SW480 (cell line): Measurements from ENCODE around the gene MSRB1.
"Not testable (repeated sequence)": the region's sequence is repeated elsewhere in the genome, so short reads cannot be mapped to it uniquely, and the experiment has no call there.

Source experiments
- DNase-seq: peaks from one replicate; pipeline ENCODE4 v3.0.0-alpha.2; 2016; ENCODE audit warnings: low spot score

MSRB1 gene

DNA sequence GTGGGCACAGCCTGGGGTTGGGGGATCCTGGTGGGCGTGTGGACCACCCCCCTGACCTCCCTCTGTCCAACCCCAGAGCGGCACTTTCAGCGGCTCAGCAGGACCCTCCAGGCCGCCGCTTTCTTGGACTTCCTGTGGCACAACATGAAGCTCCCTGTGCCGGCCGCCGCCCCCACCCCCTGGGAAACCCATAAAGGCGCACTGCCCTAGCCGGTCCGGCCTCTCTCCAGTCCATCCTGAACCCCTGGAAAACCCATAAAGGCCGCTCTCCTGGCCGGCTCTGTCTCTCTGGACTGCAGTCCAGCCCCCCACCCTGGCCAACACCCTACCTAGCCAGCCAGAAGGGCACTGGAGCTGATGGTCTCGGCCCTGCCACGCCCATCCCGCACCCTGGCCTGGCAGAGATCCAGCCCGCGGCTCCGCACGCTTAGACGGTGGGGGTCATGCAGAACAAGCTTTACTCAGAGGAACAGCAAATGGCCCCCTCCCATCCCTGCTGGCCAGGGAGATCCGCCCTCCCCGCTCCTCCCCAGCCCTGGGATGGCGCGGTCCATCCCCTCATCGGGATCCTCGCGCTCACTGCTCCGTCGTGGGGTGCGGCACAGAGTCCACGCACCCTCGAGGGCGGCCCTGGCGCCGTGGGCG, 35.6 kb upstream of the MSRB1 start:
- no peak for DNase-seq

- DNase-seq, result no peak
These were observed 34.9 kb upstream of the MSRB1 start for GRCh38 chr16:1977875-1978268.

DNA sequence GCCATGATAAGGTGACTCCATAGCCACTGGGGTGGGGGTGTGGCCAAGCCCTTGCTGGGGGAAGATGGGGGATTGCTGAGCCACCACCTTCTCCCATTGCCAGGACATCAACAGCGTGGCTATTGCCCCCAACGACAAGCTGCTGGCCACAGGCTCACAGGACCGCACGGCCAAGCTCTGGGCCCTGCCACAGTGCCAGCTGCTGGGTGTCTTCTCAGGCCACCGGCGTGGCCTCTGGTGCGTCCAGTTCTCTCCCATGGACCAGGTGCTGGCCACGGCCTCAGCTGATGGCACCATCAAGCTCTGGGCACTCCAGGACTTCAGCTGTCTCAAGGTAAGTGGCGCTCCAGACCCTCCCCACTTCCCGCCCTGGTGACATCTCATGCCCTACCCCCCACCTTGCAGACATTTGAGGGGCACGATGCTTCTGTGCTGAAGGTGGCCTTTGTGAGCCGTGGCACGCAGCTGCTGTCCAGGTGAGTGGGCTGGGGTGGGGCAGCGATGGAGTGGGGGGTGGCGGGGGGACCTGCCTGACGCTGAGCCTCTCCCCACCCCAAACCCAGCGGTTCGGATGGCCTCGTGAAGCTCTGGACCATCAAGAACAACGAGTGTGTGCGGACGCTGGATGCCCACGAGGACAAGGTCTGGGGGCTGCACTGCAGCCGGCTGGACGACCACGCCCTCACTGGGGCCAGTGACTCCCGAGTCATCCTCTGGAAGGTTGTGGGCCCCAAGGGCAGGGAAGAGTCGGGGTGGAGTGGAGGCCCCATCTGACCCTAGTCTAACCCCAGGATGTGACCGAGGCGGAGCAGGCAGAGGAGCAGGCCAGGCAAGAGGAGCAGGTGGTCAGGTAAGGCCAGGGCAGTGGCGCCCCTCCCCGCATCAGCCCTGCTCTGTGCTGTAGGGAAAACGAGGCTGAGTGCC, 34.2 kb upstream of the MSRB1 start:
- DNase-seq, result no peak

GRCh38 chr16:1976216-1976520, 33.2 kb upstream of the MSRB1 start:
- no peak for DNase-seq

GRCh38 chr16:1975432-1976215, 32.6 kb upstream of the MSRB1 start:
- no peak for DNase-seq

DNA sequence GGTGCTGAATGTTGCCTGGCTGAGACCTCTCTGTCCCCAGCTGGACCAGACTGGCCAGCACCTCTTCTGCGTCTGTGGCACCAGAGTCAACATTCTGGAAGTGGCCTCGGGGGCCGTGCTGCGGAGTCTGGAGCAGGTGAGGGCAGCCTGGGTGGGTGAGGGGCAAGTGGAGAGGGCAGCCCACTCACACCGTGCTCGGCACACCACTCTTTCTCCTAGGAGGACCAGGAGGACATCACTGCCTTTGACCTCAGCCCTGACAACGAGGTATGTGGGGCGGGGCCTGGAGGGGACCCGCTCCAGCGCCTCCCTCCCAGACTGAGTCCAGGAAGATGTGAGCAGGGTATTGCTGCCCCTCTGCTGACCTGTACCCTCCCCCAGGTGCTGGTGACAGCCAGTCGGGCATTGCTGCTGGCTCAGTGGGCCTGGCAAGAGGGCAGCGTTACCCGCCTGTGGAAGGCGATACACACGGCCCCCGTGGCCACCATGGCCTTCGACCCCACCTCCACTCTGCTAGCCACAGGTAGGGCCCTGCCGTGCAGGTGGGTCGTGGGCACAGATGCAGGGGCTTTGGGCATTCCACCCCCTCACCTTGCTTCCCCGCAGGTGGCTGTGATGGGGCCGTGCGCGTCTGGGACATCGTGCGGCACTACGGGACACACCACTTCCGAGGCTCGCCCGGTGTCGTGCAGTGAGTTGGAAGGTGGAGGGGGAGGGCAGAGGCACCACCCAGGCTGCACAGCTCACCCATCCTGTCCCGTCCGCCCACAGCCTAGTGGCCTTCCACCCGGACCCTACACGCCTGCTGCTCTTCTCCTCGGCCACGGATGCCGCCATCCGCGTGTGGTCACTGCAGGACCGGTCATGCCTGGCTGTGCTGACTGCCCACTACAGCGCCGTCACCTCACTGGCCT, 31.4 kb upstream of the MSRB1 start:
- no peak for DNase-seq

- no peak for DNase-seq
These were observed 30.6 kb upstream of the MSRB1 start for GRCh38 chr16:1973461-1974156.

GRCh38 chr16:1972490-1972877, 29.5 kb upstream of the MSRB1 start:
- DNase-seq, result no peak

DNA sequence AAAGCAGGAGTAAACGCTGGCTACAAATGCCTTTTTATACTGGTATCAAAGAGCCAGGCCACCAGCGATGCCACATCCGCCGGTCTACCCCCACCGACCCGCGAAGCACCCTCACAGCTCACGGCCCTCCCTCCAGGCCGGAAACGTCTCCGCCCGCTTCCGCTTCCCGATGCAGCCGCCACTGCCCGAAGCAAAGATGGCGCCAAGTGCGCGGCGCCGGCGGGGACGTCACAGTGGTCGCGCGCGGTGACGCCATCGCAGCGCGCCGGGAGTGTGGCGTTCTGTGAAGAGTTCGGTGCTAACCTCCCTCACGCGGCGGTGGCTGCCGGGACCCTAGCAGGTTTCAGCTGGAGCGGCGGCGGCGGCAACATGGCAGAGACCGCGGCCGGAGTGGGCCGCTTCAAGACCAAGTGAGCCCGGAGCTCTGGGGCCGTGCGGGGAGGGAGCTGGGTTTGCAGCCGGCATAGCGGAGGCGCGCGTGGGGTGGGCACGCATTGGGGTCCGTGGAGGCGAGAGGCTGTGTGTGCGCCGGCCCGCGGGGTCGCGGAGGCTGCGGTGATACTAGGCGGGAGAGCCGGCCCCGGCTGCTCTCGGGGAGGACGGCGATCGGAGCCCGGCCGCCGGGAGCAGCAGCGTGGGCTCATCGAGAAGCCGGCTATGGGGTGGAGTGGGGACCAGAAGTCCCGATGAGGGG, 28.9 kb upstream of the MSRB1 start, which contains the start of gene TBL3:
TSS of gene TBL3 (plus strand) at position 258 of the 694 bp plus-strand sequence. CDS start at position 370, 112 bp downstream.
- peak; percentile 93 for DNase-seq

DNA sequence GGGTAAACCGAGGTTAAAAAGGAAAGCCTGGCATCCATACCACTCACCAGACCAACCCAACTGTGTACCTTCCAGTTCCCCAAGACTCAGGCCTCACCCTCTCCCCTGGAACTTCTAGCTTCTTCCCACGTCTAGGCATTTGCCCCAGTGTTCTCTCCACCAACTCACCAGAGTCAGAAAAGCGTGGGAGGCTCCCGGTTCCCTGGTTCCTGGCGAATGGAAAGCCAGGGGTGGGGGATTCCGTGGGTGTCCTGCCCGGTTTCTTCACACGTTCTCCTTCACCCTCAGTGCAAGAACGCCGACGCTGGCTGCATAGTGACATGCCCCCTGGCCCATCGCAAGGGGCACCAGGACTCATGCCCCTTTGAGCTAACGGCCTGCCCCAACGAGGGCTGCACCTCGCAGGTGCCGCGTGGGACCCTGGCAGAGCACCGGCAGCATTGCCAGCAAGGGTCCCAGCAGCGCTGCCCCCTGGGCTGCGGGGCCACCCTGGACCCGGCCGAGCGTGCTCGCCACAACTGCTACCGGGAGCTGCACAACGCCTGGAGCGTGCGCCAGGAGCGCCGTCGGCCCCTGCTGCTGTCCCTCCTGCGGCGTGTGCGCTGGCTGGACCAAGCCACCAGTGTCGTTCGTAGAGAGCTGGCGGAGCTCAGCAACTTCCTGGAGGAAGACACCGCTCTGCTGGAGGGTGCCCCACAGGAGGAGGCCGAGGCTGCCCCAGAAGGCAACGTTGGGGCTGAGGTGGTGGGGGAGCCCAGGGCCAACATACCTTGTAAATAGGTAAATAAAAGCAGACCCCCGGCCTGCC, 25.4 kb upstream of the MSRB1 start:
- DNase-seq, result no peak

- no peak for DNase-seq
These were observed 23.5 kb upstream of the MSRB1 start, which contains the start of gene RNF151 for GRCh38 chr16:1966460-1966859. Gene RNF151, plus strand, starts transcription at chr16:1966856. Its CDS starts 26 bp downstream, at chr16:1966882.

- no peak for DNase-seq
These were observed 22.5 kb upstream of the MSRB1 start for GRCh38 chr16:1965396-1966001.

- DNase-seq, result peak; percentile 98
These were observed 21.8 kb upstream of the MSRB1 start, which contains the start of gene RPS2 for GRCh38 chr16:1964506-1965395. Gene RPS2, minus strand, starts transcription at chr16:1964826. Its CDS starts 201 bp downstream, at chr16:1964625.

- DNase-seq, result no peak
These were observed 21.0 kb upstream of the MSRB1 start for GRCh38 chr16:1963806-1964505.

GRCh38 chr16:1962161-1963153, 19.5 kb upstream of the MSRB1 start:
- not testable (repeated sequence) for DNase-seq

DNA sequence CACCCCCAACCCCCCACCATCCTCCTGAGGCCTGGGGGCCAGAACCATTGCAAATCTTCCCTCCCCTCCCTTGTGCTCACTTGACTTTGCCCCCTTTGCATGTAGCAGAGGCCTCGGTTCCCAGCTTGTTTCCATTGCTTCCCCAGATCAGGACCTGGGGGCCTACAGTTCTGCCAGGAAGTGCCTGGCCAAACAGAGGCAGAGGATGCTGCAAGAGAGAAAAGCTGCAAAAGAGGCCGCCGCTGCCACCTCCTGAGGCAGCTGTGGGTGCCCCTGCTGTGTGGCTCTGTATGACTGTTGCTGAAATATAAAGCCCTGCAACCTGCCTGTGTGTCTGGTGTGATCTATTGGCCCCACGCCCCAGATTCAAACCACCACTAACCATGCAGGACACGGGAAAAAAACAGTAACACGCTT, 18.7 kb upstream of the MSRB1 start:
- no peak for DNase-seq
